ENCODE data around the gene STK39. TPM values are rescaled to one million over a fixed set of nuclear protein-coding genes. Genes with fewer than 3 reads are reported as not detected.

Gene STK39
- total RNA-seq, 1 donor from 2014 or later, result 15.7 TPM

- Histone ChIP-seq H3K36me3 (ENCODE audit: control insufficient read depth in 3 of 3, insufficient read depth in 3 of 3, low read length in 3 of 3) (no peaks in the 10 kb centered on the region), H3K4me1 (ENCODE audit: control insufficient read depth in 3 of 3, insufficient read depth in 3 of 3, low read length in 3 of 3) (peaks cover 0 to 4% (median 2%) of the 10 kb centered on the region in 3 donors), H3K9me3 (ENCODE audit: control insufficient read depth in 3 of 3, low read length in 3 of 3) (no peaks in the 10 kb centered on the region), H3K4me3 (ENCODE audit: low read length in 3 of 3) (no peak overlapping the region), H3K27me3 (ENCODE audit: control insufficient read depth in 3 of 3, insufficient read depth in 3 of 3, low read length in 3 of 3) (no peaks in the 10 kb centered on the region), H3K27ac (ENCODE audit: low read depth, low read length) (no peak overlapping the region), H3K9ac (ENCODE audit: low read depth in 1 of 3, low read length in 3 of 3) (no peak overlapping the region)
Observed at GRCh38 chr2:168196764-168197180, 50.6 kb downstream of the STK39 start.

- Histone ChIP-seq H3K9ac (ENCODE audit: low read depth in 1 of 3, low read length in 3 of 3) (no peak overlapping the region), H3K27ac (ENCODE audit: low read depth, low read length) (no peak overlapping the region), H3K9me3 (ENCODE audit: control insufficient read depth in 3 of 3, low read length in 3 of 3) (no peaks in the 10 kb centered on the region), H3K4me3 (ENCODE audit: low read length in 3 of 3) (no peak overlapping the region), H3K4me1 (ENCODE audit: control insufficient read depth in 3 of 3, insufficient read depth in 3 of 3, low read length in 3 of 3) (peaks cover 0 to 4% (median 3%) of the 10 kb centered on the region in 3 donors), H3K27me3 (ENCODE audit: control insufficient read depth in 3 of 3, insufficient read depth in 3 of 3, low read length in 3 of 3) (no peaks in the 10 kb centered on the region), H3K36me3 (ENCODE audit: control insufficient read depth in 3 of 3, insufficient read depth in 3 of 3, low read length in 3 of 3) (no peaks in the 10 kb centered on the region)
Observed at GRCh38 chr2:168194784-168195522, 52.4 kb downstream of the STK39 start.

GRCh38 chr2:168192839-168193616 is 54.4 kb downstream of the STK39 start:
- Histone ChIP-seq H3K27ac (ENCODE audit: low read depth, low read length) (no peak overlapping the region), H3K4me1 (ENCODE audit: control insufficient read depth in 3 of 3, insufficient read depth in 3 of 3, low read length in 3 of 3) (peaks cover 0 to 4% (median 3%) of the 10 kb centered on the region in 3 donors), H3K36me3 (ENCODE audit: control insufficient read depth in 3 of 3, insufficient read depth in 3 of 3, low read length in 3 of 3) (no peaks in the 10 kb centered on the region), H3K4me3 (ENCODE audit: low read length in 3 of 3) (no peak overlapping the region), H3K9ac (ENCODE audit: low read depth in 1 of 3, low read length in 3 of 3) (no peak overlapping the region), H3K9me3 (ENCODE audit: control insufficient read depth in 3 of 3, low read length in 3 of 3) (no peaks in the 10 kb centered on the region), H3K27me3 (ENCODE audit: control insufficient read depth in 3 of 3, insufficient read depth in 3 of 3, low read length in 3 of 3) (no peaks in the 10 kb centered on the region)

- no peak overlapping the region for H3K27ac ChIP-seq (ENCODE audit: low read depth, low read length)
- H3K9me3 ChIP-seq (ENCODE audit: control insufficient read depth in 3 of 3, low read length in 3 of 3), result no peaks in the 10 kb centered on the region
- no peaks in the 10 kb centered on the region for H3K36me3 ChIP-seq (ENCODE audit: control insufficient read depth in 3 of 3, insufficient read depth in 3 of 3, low read length in 3 of 3)
- no peaks in the 10 kb centered on the region for H3K27me3 ChIP-seq (ENCODE audit: control insufficient read depth in 3 of 3, insufficient read depth in 3 of 3, low read length in 3 of 3)
- H3K9ac ChIP-seq (ENCODE audit: low read depth in 1 of 3, low read length in 3 of 3), result no peak overlapping the region
- peaks cover 0 to 4% (median 3%) of the 10 kb centered on the region in 3 donors for H3K4me1 ChIP-seq (ENCODE audit: control insufficient read depth in 3 of 3, insufficient read depth in 3 of 3, low read length in 3 of 3)
- H3K4me3 ChIP-seq (ENCODE audit: low read length in 3 of 3), result no peak overlapping the region
Observed at GRCh38 chr2:168191955-168192785, 55.2 kb downstream of the STK39 start.

- Histone ChIP-seq H3K36me3 (ENCODE audit: control insufficient read depth in 3 of 3, insufficient read depth in 3 of 3, low read length in 3 of 3) (no peaks in the 10 kb centered on the region), H3K9me3 (ENCODE audit: control insufficient read depth in 3 of 3, low read length in 3 of 3) (no peaks in the 10 kb centered on the region), H3K4me3 (ENCODE audit: low read length in 3 of 3) (no peak overlapping the region), H3K27me3 (ENCODE audit: control insufficient read depth in 3 of 3, insufficient read depth in 3 of 3, low read length in 3 of 3) (no peaks in the 10 kb centered on the region), H3K9ac (ENCODE audit: low read depth in 1 of 3, low read length in 3 of 3) (no peak overlapping the region), H3K27ac (ENCODE audit: low read depth, low read length) (no peak overlapping the region), H3K4me1 (ENCODE audit: control insufficient read depth in 3 of 3, insufficient read depth in 3 of 3, low read length in 3 of 3) (peaks cover 0 to 4% (median 3%) of the 10 kb centered on the region in 3 donors)
Observed at GRCh38 chr2:168190590-168191336, 56.6 kb downstream of the STK39 start.

- H3K9ac ChIP-seq (ENCODE audit: low read depth in 1 of 3, low read length in 3 of 3), result no peak overlapping the region
Observed at GRCh38 chr2:168189835-168190569, 57.4 kb downstream of the STK39 start.

GRCh38 chr2:168188002-168188401 is 59.4 kb downstream of the STK39 start:
- no peaks in the 10 kb centered on the region for H3K27me3 ChIP-seq (ENCODE audit: control insufficient read depth in 3 of 3, insufficient read depth in 3 of 3, low read length in 3 of 3)
- no peaks in the 10 kb centered on the region for H3K9me3 ChIP-seq (ENCODE audit: control insufficient read depth in 3 of 3, low read length in 3 of 3)
- no peak overlapping the region for H3K27ac ChIP-seq (ENCODE audit: low read depth, low read length)
- H3K36me3 ChIP-seq (ENCODE audit: control insufficient read depth in 3 of 3, insufficient read depth in 3 of 3, low read length in 3 of 3), result no peaks in the 10 kb centered on the region
- no peak overlapping the region for H3K4me3 ChIP-seq (ENCODE audit: low read length in 3 of 3)
- no peak overlapping the region for H3K9ac ChIP-seq (ENCODE audit: low read depth in 1 of 3, low read length in 3 of 3)
- H3K4me1 ChIP-seq (ENCODE audit: control insufficient read depth in 3 of 3, insufficient read depth in 3 of 3, low read length in 3 of 3), result peaks cover 0 to 4% (median 3%) of the 10 kb centered on the region in 3 donors

More at GRCh38 chr2:168189835-168190569, 57.4 kb downstream of the STK39 start:
- H3K9me3 ChIP-seq (ENCODE audit: control insufficient read depth in 3 of 3, low read length in 3 of 3), result no peaks in the 10 kb centered on the region
- H3K4me1 ChIP-seq (ENCODE audit: control insufficient read depth in 3 of 3, insufficient read depth in 3 of 3, low read length in 3 of 3), result peaks cover 0 to 4% (median 3%) of the 10 kb centered on the region in 3 donors
- no peaks in the 10 kb centered on the region for H3K27me3 ChIP-seq (ENCODE audit: control insufficient read depth in 3 of 3, insufficient read depth in 3 of 3, low read length in 3 of 3)
- H3K36me3 ChIP-seq (ENCODE audit: control insufficient read depth in 3 of 3, insufficient read depth in 3 of 3, low read length in 3 of 3), result no peaks in the 10 kb centered on the region
- no peak overlapping the region for H3K27ac ChIP-seq (ENCODE audit: low read depth, low read length)
- H3K4me3 ChIP-seq (ENCODE audit: low read length in 3 of 3), result no peak overlapping the region

GRCh38 chr2:168186452-168186851 is 60.9 kb downstream of the STK39 start:
- H3K27me3 ChIP-seq (ENCODE audit: control insufficient read depth in 3 of 3, insufficient read depth in 3 of 3, low read length in 3 of 3), result no peaks in the 10 kb centered on the region
- no peak overlapping the region for H3K27ac ChIP-seq (ENCODE audit: low read depth, low read length)
- H3K9ac ChIP-seq (ENCODE audit: low read depth in 1 of 3, low read length in 3 of 3), result no peak overlapping the region
- no peaks in the 10 kb centered on the region for H3K9me3 ChIP-seq (ENCODE audit: control insufficient read depth in 3 of 3, low read length in 3 of 3)
- H3K4me3 ChIP-seq (ENCODE audit: low read length in 3 of 3), result no peak overlapping the region
- no peaks in the 10 kb centered on the region for H3K4me1 ChIP-seq (ENCODE audit: control insufficient read depth in 3 of 3, insufficient read depth in 3 of 3, low read length in 3 of 3)
- peaks cover 0 to 1% (median 0%) of the 10 kb centered on the region in 3 donors for H3K36me3 ChIP-seq (ENCODE audit: control insufficient read depth in 3 of 3, insufficient read depth in 3 of 3, low read length in 3 of 3)
